SK-N-SH (cell line): ENCODE results near the gene TMEM69. TPM values are rescaled to one million over a fixed set of nuclear protein-coding genes. Genes with fewer than 3 reads are reported as not detected.

Experiments used
- CTCF ChIA-PET: fragments of 300-600, 350-600 bp; formaldehyde crosslinking; extraction: SDS; loops from one replicate; lab custom pipeline; 2021; lab: Yijun Ruan, JAX
- POLR2A ChIA-PET: fragments of 350-600 bp; sonication (Branson Sonifier 250); formaldehyde crosslinking; extraction: SDS; loops from one replicate; lab custom pipeline; 2020; ENCODE audit warnings: antibody characterized with exemption, inconsistent platforms; lab: Yijun Ruan, JAX
- DNase-seq: peaks from one replicate; pipeline ENCODE4 v3.0.0; 2012
- H2AFZ ChIP-seq: fragments of 200-600 bp; sonication (generic); 2 replicates; pipeline ENCODE4 v1.8.1; 2016; ENCODE audit warnings: antibody characterized with exemption, mild to moderate bottlenecking, low read depth
- H3F3A ChIP-seq: fragments of 200-600 bp; sonication (generic); replicated peaks from 2 replicates; pipeline ENCODE3; 2016; ENCODE audit warnings: antibody characterized with exemption, mild to moderate bottlenecking; ENCODE audit not compliant: insufficient read depth
- H3K27ac ChIP-seq, 2 experiments: fragments of 200-500 bp in 1 of 2; fragments of 200-600 bp in 1 of 2; sonication (Bioruptor generic) in 1 of 2; sonication (generic), shearing (Covaris generic) in 1 of 2; 2 replicates each; pipeline versions ENCODE4 v1.5.1 to v1.6.1; 2014 to 2016; ENCODE audit warnings: low read depth in 2 of 2, inconsistent platforms in 1 of 2, low read length in 1 of 2, mild to moderate bottlenecking in 1 of 2, mixed read lengths in 1 of 2
- H3K27me3 ChIP-seq: fragments of 200-600 bp; sonication (generic), shearing (Covaris generic); 2 replicates; pipeline ENCODE4 v1.6.1; 2016; ENCODE audit warnings: mixed run types; ENCODE audit not compliant: insufficient read depth
- H3K36me3 ChIP-seq, 2 experiments: fragments of 200-500 bp in 1 of 2; fragments of 200-600 bp in 1 of 2; sonication (Bioruptor generic) in 1 of 2; sonication (generic) in 1 of 2; replicated peaks in 1 of 2; 2 replicates each; pipeline versions ENCODE3 to v1.5.1; 2014 to 2016; ENCODE audit warnings: low read length in 1 of 2, mild to moderate bottlenecking in 1 of 2; ENCODE audit not compliant: insufficient read depth in 2 of 2, control insufficient read depth in 1 of 2
- H3K4me1 ChIP-seq, 2 experiments: fragments of 200-500 bp in 1 of 2; fragments of 200-600 bp in 1 of 2; sonication (Bioruptor generic) in 1 of 2; sonication (generic), shearing (Covaris generic) in 1 of 2; 2 replicates each; pipeline versions ENCODE4 v1.5.1 to v1.6.1; 2014 to 2016; ENCODE audit warnings: low read depth in 1 of 2, low read length in 1 of 2, mixed run types in 1 of 2; ENCODE audit not compliant: insufficient read depth in 2 of 2, control insufficient read depth in 1 of 2
- H3K4me2 ChIP-seq: fragments of 200-600 bp; sonication (generic), shearing (Covaris generic); 2 replicates; pipeline ENCODE4 v1.6.1; 2017; ENCODE audit warnings: mixed run types
- H3K4me3 ChIP-seq, 2 experiments: fragments of 200-500 bp in 1 of 2; fragments of 200-600 bp in 1 of 2; sonication (Bioruptor generic) in 1 of 2; sonication (generic), shearing (Covaris generic) in 1 of 2; 2 replicates each; pipeline versions ENCODE4 v1.5.1 to v1.8.1; 2014 to 2016; ENCODE audit warnings: low read depth in 2 of 2, inconsistent platforms in 1 of 2, low read length in 1 of 2, mild to moderate bottlenecking in 1 of 2, mixed read lengths in 1 of 2, moderate library complexity in 1 of 2
- H3K79me2 ChIP-seq: fragments of 200-600 bp; sonication (generic); 2 replicates; pipeline ENCODE4 v1.8.1; 2017; ENCODE audit warnings: mild to moderate bottlenecking; ENCODE audit not compliant: insufficient read depth
- H3K9ac ChIP-seq: fragments of 200-600 bp; sonication (generic); 2 replicates; pipeline ENCODE4 v1.6.1; 2017; ENCODE audit warnings: mixed run types
- H3K9me2 ChIP-seq: fragments of 200-600 bp; sonication (generic); 2 replicates; pipeline ENCODE4 v1.6.1; 2017; ENCODE audit warnings: mixed run types
- H3K9me3 ChIP-seq: fragments of 200-600 bp; sonication (generic); 2 replicates; pipeline ENCODE4 v1.6.1; 2017; ENCODE audit warnings: mixed run types, mild to moderate bottlenecking, moderate library complexity
- H4K20me1 ChIP-seq: fragments of 200-600 bp; sonication (generic); 2 replicates; pipeline ENCODE4 v1.6.1; 2017; ENCODE audit warnings: mild to moderate bottlenecking, mixed run types; ENCODE audit not compliant: insufficient read depth
- CTCF ChIP-seq: fragments of 200-600 bp; sonication (generic); IDR thresholded peaks from 2 replicates; pipeline ENCODE4 v1.6.1; 2017; ENCODE audit warnings: antibody characterized with exemption, mild to moderate bottlenecking, moderate library complexity
- ELF1 ChIP-seq: IDR thresholded peaks from 2 replicates; pipeline ENCODE4 v1.4.0; 2012
- EZH2phosphoT487 ChIP-seq: fragments of 200-600 bp; sonication (generic); IDR thresholded peaks from 2 replicates; pipeline ENCODE4 v1.6.1; 2017; ENCODE audit warnings: low read depth, mixed run types, mild to moderate bottlenecking, antibody characterized with exemption, moderate library complexity, borderline replicate concordance
- FOSL2 ChIP-seq: IDR thresholded peaks from 2 replicates; pipeline ENCODE4 v1.4.0; 2012; ENCODE audit warnings: low read depth, mild to moderate bottlenecking, moderate library complexity, borderline replicate concordance
- FOXJ3 ChIP-seq: sonication (generic); formaldehyde crosslinking; IDR thresholded peaks from 2 replicates; pipeline ENCODE4 v1.5.1; 2020; ENCODE audit warnings: mild to moderate bottlenecking, missing genetic modification reagents
- FOXM1 ChIP-seq: IDR thresholded peaks from 2 replicates; pipeline ENCODE4 v1.4.0; 2012; ENCODE audit warnings: low read depth, mild to moderate bottlenecking
- GABPA ChIP-seq: IDR thresholded peaks from 2 replicates; pipeline ENCODE4 v1.4.0; 2012; ENCODE audit warnings: low read depth, mild to moderate bottlenecking
- MEF2A ChIP-seq: IDR thresholded peaks from 2 replicates; pipeline ENCODE4 v1.4.0; 2012; ENCODE audit warnings: low read depth, borderline replicate concordance
- MXI1 ChIP-seq: IDR thresholded peaks from 2 replicates; pipeline ENCODE4 v1.6.1; 2012; ENCODE audit warnings: mild to moderate bottlenecking, low read depth, low read length, improper control_type of control experiment
- NFIC ChIP-seq: IDR thresholded peaks from 2 replicates; pipeline ENCODE4 v1.4.0; 2012; ENCODE audit warnings: borderline replicate concordance
- NRF1 ChIP-seq: IDR thresholded peaks from 2 replicates; pipeline ENCODE4 v1.6.1; 2012; ENCODE audit warnings: low read depth, mild to moderate bottlenecking, low read length
- RCOR1 ChIP-seq: fragments of 150-350 bp; IDR thresholded peaks from 2 replicates; pipeline ENCODE4 v1.6.1; 2017; ENCODE audit warnings: antibody characterized with exemption, low read length
- RFX5 ChIP-seq: IDR thresholded peaks from 2 replicates; pipeline ENCODE4 v1.6.1; 2012; ENCODE audit warnings: mild to moderate bottlenecking, improper control_type of control experiment, low read length
- RXRA ChIP-seq: IDR thresholded peaks from 2 replicates; pipeline ENCODE4 v1.4.0; 2012; ENCODE audit warnings: low read depth, mild to moderate bottlenecking, borderline replicate concordance
- SIN3A ChIP-seq: IDR thresholded peaks from 2 replicates; pipeline ENCODE4 v1.6.1; 2012; ENCODE audit warnings: low read depth, mild to moderate bottlenecking, low read length, moderate library complexity, borderline replicate concordance
- SMC3 ChIP-seq: IDR thresholded peaks from 2 replicates; pipeline ENCODE4 v1.6.1; 2012; ENCODE audit warnings: low read depth, low read length, improper control_type of control experiment
- TAF1 ChIP-seq: IDR thresholded peaks from 2 replicates; pipeline ENCODE4 v1.6.1; 2012; ENCODE audit warnings: low read depth, mild to moderate bottlenecking, low read length, moderate library complexity, borderline replicate concordance
- TCF12 ChIP-seq: IDR thresholded peaks from 2 replicates; pipeline ENCODE4 v1.4.0; 2012
- WGBS: methylation state at CpG from one replicate; pipeline ENCODE4 v1.1.6; 2017; ENCODE audit warnings: low lambda C conversion rate; 5-methylcytosine and 5-hydroxymethylcytosine counted together
- polyA plus RNA-seq, 3 experiments: library from polyadenylated mRNA; depleted of rRNA; stranded (reverse); fragments of >200 nt; gene quantifications; 2 replicates each; pipeline ENCODE4 v1.2.3, GENCODE V29; 2012
- TF ChIP-seq, protein P1 (sequence below): IDR thresholded peaks from 2 replicates; pipeline ENCODE4 v1.6.1; 2012; ENCODE audit warnings: mild to moderate bottlenecking, low read depth, low read length, moderate library complexity
- TF ChIP-seq, protein P2 (sequence below): IDR thresholded peaks from 2 replicates; pipeline ENCODE4; 2012

TMEM69 gene
- polyA plus RNA-seq, 1 of the 3 experiments (the other 2 are of a cell fraction), result 46.1 TPM

DNA sequence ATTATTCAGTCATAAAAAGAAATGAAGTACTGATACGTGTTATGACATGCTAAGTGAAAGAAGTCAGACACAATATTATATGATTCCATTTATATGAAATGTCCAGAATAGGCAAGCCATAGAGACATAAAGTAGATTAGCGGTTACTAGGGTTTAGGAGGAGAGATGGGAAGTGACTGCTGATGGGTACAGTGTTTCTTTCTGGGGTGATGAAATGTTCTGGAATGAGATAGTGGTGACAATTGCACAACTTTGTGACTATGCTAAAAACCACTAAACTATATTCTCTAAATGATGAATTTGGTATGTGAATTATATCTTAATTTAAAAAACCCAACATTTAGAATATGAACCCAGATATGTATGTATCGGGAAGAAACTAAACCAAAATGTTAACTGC lies 34.8 kb downstream of the TMEM69 start:
- Histone ChIP-seq H3K9ac (no peak overlapping the region), H3K27ac (peak overlapping the region in 1 of 2 experiments; percentile 56; a peak in 1 of 4 replicates), H3K9me3 (no peaks in the 10 kb centered on the region), H3K4me1 (no peaks in the 10 kb centered on the region), H3K27me3 (no peaks in the 10 kb centered on the region), H3F3A (peaks cover under 1% of the 10 kb centered on the region), H3K9me2 (no peaks in the 10 kb centered on the region), H4K20me1 (no peaks in the 10 kb centered on the region), H3K79me2 (no peaks in the 10 kb centered on the region), H2AFZ (no peak overlapping the region), H3K4me2 (no peak overlapping the region), H3K4me3 (no peak overlapping the region), H3K36me3 (peaks cover 4 to 9% of the 10 kb centered on the region in 2 experiments)
- 92% methylated on average over 3 of the region's 3 CpGs for whole genome bisulfite sequencing
- CTCF ChIA-PET, result no interaction called here
- TF ChIP-seq ELF1 (no peak), FOSL2 (no peak), RXRA (no peak), FOXJ3 (no peak), NRF1 (no peak), NFIC (no peak), TCF12 (no peak), RFX5 (no peak), MEF2A (no peak), CTCF (no peak), SMC3 (no peak), EZH2phosphoT487 (no peak), GABPA (no peak)
- TF ChIP-seq, protein P1, sequence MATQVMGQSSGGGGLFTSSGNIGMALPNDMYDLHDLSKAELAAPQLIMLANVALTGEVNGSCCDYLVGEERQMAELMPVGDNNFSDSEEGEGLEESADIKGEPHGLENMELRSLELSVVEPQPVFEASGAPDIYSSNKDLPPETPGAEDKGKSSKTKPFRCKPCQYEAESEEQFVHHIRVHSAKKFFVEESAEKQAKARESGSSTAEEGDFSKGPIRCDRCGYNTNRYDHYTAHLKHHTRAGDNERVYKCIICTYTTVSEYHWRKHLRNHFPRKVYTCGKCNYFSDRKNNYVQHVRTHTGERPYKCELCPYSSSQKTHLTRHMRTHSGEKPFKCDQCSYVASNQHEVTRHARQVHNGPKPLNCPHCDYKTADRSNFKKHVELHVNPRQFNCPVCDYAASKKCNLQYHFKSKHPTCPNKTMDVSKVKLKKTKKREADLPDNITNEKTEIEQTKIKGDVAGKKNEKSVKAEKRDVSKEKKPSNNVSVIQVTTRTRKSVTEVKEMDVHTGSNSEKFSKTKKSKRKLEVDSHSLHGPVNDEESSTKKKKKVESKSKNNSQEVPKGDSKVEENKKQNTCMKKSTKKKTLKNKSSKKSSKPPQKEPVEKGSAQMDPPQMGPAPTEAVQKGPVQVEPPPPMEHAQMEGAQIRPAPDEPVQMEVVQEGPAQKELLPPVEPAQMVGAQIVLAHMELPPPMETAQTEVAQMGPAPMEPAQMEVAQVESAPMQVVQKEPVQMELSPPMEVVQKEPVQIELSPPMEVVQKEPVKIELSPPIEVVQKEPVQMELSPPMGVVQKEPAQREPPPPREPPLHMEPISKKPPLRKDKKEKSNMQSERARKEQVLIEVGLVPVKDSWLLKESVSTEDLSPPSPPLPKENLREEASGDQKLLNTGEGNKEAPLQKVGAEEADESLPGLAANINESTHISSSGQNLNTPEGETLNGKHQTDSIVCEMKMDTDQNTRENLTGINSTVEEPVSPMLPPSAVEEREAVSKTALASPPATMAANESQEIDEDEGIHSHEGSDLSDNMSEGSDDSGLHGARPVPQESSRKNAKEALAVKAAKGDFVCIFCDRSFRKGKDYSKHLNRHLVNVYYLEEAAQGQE, result no peak
- POLR2A ChIA-PET, result no interaction called here
- no peak for DNase-seq

- POLR2A ChIA-PET, result no interaction called here
Observed at GRCh38 chr1:45723248-45723930, 35.4 kb downstream of the TMEM69 start.

More at GRCh38 chr1:45723248-45723930, 35.4 kb downstream of the TMEM69 start:
- Histone ChIP-seq H3K4me1 (no peaks in the 10 kb centered on the region), H2AFZ (no peak overlapping the region), H3K9me2 (no peaks in the 10 kb centered on the region), H3K4me2 (no peak overlapping the region), H3K36me3 (peaks cover 4 to 9% of the 10 kb centered on the region in 2 experiments), H4K20me1 (no peaks in the 10 kb centered on the region), H3K27ac (peak overlapping the region; percentile 23 to 56; a peak in 2 of 4 replicates), H3K27me3 (no peaks in the 10 kb centered on the region), H3K9me3 (no peaks in the 10 kb centered on the region), H3F3A (peaks cover 3% of the 10 kb centered on the region), H3K9ac (no peak overlapping the region), H3K79me2 (no peaks in the 10 kb centered on the region), H3K4me3 (no peak overlapping the region)
- TF ChIP-seq RCOR1 (no peak), SIN3A (no peak), EZH2phosphoT487 (no peak), TAF1 (no peak), TCF12 (0 out of 2 replicates have a peak, but pooled peaks have one; percentile 14), CTCF (no peak), MEF2A (no peak), SMC3 (no peak), MXI1 (no peak), FOXJ3 (no peak), FOXM1 (no peak)
- TF ChIP-seq, protein P2, sequence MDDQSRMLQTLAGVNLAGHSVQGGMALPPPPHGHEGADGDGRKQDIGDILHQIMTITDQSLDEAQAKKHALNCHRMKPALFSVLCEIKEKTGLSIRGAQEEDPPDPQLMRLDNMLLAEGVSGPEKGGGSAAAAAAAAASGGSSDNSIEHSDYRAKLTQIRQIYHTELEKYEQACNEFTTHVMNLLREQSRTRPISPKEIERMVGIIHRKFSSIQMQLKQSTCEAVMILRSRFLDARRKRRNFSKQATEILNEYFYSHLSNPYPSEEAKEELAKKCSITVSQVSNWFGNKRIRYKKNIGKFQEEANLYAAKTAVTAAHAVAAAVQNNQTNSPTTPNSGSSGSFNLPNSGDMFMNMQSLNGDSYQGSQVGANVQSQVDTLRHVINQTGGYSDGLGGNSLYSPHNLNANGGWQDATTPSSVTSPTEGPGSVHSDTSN, result peak; percentile 41; the same call in 1 of the 2 replicates
- DNase-seq, result no peak
- CTCF ChIA-PET, result no interaction called here
